Neural cell (in vitro differentiated cells): ENCODE results near the gene SP4. TPM values are rescaled to one million over a fixed set of nuclear protein-coding genes. Genes with fewer than 3 reads are reported as not detected.

Source experiments
- H2AFZ ChIP-seq: fragments of 200-600, 300-800 bp; sonication (generic), shearing (Covaris generic); 2 replicates; pipeline ENCODE4 v1.6.0; 2014; ENCODE audit warnings: low read depth, mild to moderate bottlenecking, antibody characterized with exemption, low read length, moderate library complexity
- H3F3A ChIP-seq: fragments of 200-600 bp; shearing (Covaris generic); 2 replicates; pipeline ENCODE4 v1.6.1; 2016; ENCODE audit warnings: mild to moderate bottlenecking, moderate library complexity, mixed read lengths, antibody characterized with exemption, low read length; ENCODE audit not compliant: insufficient read depth, poor library complexity, severe bottlenecking
- H3K27ac ChIP-seq: fragments of 200-600, 300-800 bp; sonication (generic), shearing (Covaris generic); 2 replicates; pipeline ENCODE4 v1.5.1; 2014; ENCODE audit warnings: mild to moderate bottlenecking, low read length, moderate library complexity
- H3K27me3 ChIP-seq: fragments of 300-800, 200-600 bp; sonication (generic), shearing (Covaris generic); 2 replicates; pipeline ENCODE4 v1.6.0; 2014; ENCODE audit warnings: mild to moderate bottlenecking, low read depth, low read length, moderate library complexity; ENCODE audit not compliant: insufficient read depth
- H3K36me3 ChIP-seq: fragments of 300-800, 200-600 bp; sonication (generic), shearing (Covaris generic); 2 replicates; pipeline ENCODE4 v1.5.1; 2014; ENCODE audit warnings: mild to moderate bottlenecking, antibody characterized with exemption, low read length, moderate library complexity; ENCODE audit not compliant: insufficient read depth
- H3K4me2 ChIP-seq: fragments of 300-800, 200-600 bp; sonication (generic), shearing (Covaris generic); 2 replicates; pipeline ENCODE4 v1.6.0; 2014; ENCODE audit warnings: mild to moderate bottlenecking, low read length
- H3K4me3 ChIP-seq: fragments of 300-800, 200-600 bp; sonication (generic), shearing (Covaris generic); 2 replicates; pipeline ENCODE4 v1.5.1; 2014; ENCODE audit warnings: mild to moderate bottlenecking, low read length, moderate library complexity
- H3K79me2 ChIP-seq: fragments of 200-600 bp; shearing (Covaris generic); replicated peaks from 2 replicates; pipeline ENCODE4 v1.6.0; 2014; ENCODE audit warnings: mild to moderate bottlenecking, low read length, moderate library complexity; ENCODE audit not compliant: insufficient read depth
- H3K9ac ChIP-seq: fragments of 300-800, 200-600 bp; sonication (generic), shearing (Covaris generic); 2 replicates; pipeline ENCODE4 v1.6.1; 2016; ENCODE audit warnings: mild to moderate bottlenecking, low read length, mixed read lengths
- H3K9me2 ChIP-seq: fragments of 200-600 bp; shearing (Covaris generic); 2 replicates; pipeline ENCODE4 v1.6.1; 2016; ENCODE audit warnings: mild to moderate bottlenecking, low read length, mixed read lengths; ENCODE audit not compliant: insufficient read depth
- H3K9me3 ChIP-seq: fragments of 200-600, 300-800 bp; sonication (generic), shearing (Covaris generic); 2 replicates; pipeline ENCODE4 v1.6.1; 2016; ENCODE audit warnings: mild to moderate bottlenecking, mixed run types, low read length, moderate library complexity, mixed read lengths
- H4K20me1 ChIP-seq: fragments of 200-600 bp; shearing (Covaris generic); 2 replicates; pipeline ENCODE4 v1.6.1; 2016; ENCODE audit warnings: mild to moderate bottlenecking, mixed run types; ENCODE audit not compliant: insufficient read depth
- CTCF ChIP-seq: fragments of 450-650 bp; IDR thresholded peaks from 2 replicates; pipeline ENCODE4 v1.5.1; 2014; ENCODE audit warnings: antibody characterized with exemption, mild to moderate bottlenecking, moderate library complexity; ENCODE audit not compliant: poor library complexity, severe bottlenecking
- EP300 ChIP-seq: fragments of 450-650 bp; conservative IDR thresholded peaks from 2 replicates; pipeline ENCODE4 v1.6.1; 2014; ENCODE audit warnings: antibody characterized with exemption, mild to moderate bottlenecking, moderate library complexity; ENCODE audit not compliant: poor library complexity, severe bottlenecking
- EZH2 ChIP-seq: fragments of 200-600, 300-800 bp; shearing (Covaris generic), sonication (generic); IDR thresholded peaks from 2 replicates; pipeline ENCODE4 v1.6.1; 2014; ENCODE audit warnings: antibody characterized with exemption, low read length, borderline replicate concordance, mild to moderate bottlenecking; ENCODE audit not compliant: insufficient read depth, poor library complexity, severe bottlenecking
- MXI1 ChIP-seq: fragments of 450-650 bp; conservative IDR thresholded peaks from 2 replicates; pipeline ENCODE4 v1.6.1; 2014; ENCODE audit warnings: antibody characterized with exemption, mild to moderate bottlenecking; ENCODE audit not compliant: poor library complexity, severe bottlenecking
- POLR2AphosphoS5 ChIP-seq: IDR thresholded peaks from 2 replicates; pipeline ENCODE4 v1.6.1; 2012
- RAD21 ChIP-seq: fragments of 450-650 bp; conservative IDR thresholded peaks from 2 replicates; pipeline ENCODE4 v1.6.1; 2014; ENCODE audit warnings: antibody characterized with exemption, mild to moderate bottlenecking, moderate library complexity
- SMC3 ChIP-seq: fragments of 450-650 bp; conservative IDR thresholded peaks from 2 replicates; pipeline ENCODE4 v1.6.1; 2014; ENCODE audit warnings: antibody characterized with exemption, mild to moderate bottlenecking, moderate library complexity; ENCODE audit not compliant: poor library complexity
- TAF1 ChIP-seq: IDR thresholded peaks from 2 replicates; pipeline ENCODE4 v1.6.1; 2012; ENCODE audit warnings: low read depth
- polyA plus RNA-seq: library from polyadenylated mRNA; depleted of rRNA; stranded (reverse); fragments of >200 nt; gene quantifications from 2 replicates; pipeline ENCODE4 v1.2.3, GENCODE V29; 2014
- TF ChIP-seq, protein P1 (sequence below): IDR thresholded peaks from 2 replicates; pipeline ENCODE4 v1.6.1; 2012; ENCODE audit warnings: borderline replicate concordance

Gene SP4
- polyA plus RNA-seq, 1 donor from 2014 or later: 27.8 TPM

DNA sequence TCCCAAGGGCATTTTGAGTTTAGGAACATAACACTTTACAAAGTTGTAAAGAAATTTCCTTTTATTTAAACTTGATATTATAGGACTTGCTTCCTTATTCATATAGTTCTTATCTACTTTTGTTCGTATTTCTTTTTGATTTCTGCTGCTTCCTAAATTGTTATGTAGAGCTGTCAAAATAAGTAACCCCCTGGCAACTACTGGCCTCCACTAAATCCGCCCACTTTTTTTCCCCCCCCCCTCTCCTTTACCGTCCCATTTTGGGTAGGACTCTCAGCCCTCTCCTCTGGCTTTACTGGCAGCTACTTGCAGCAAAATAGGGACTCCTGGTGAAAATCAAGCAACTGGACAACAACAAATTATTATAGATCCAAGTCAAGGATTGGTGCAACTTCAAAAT lies 1.1 kb downstream of the SP4 start:
- Histone ChIP-seq H3K9ac (peak overlapping the region; percentile 90), H4K20me1 (peaks cover 6% of the 10 kb centered on the region), H3K27ac (no peak overlapping the region), H3K27me3 (no peaks in the 10 kb centered on the region), H3K4me3 (peak overlapping the region; percentile 84), H3F3A (no peaks in the 10 kb centered on the region), H3K36me3 (no peaks in the 10 kb centered on the region), H3K9me3 (no peaks in the 10 kb centered on the region), H3K79me2 (peaks cover 55% of the 10 kb centered on the region), H3K4me2 (peak overlapping the region; percentile 63), H2AFZ (no peak overlapping the region), H3K9me2 (no peaks in the 10 kb centered on the region)
- TF ChIP-seq SMC3: no peak
- no peak for TF ChIP-seq EP300
- TF ChIP-seq TAF1: no peak
- TF ChIP-seq, protein P1, sequence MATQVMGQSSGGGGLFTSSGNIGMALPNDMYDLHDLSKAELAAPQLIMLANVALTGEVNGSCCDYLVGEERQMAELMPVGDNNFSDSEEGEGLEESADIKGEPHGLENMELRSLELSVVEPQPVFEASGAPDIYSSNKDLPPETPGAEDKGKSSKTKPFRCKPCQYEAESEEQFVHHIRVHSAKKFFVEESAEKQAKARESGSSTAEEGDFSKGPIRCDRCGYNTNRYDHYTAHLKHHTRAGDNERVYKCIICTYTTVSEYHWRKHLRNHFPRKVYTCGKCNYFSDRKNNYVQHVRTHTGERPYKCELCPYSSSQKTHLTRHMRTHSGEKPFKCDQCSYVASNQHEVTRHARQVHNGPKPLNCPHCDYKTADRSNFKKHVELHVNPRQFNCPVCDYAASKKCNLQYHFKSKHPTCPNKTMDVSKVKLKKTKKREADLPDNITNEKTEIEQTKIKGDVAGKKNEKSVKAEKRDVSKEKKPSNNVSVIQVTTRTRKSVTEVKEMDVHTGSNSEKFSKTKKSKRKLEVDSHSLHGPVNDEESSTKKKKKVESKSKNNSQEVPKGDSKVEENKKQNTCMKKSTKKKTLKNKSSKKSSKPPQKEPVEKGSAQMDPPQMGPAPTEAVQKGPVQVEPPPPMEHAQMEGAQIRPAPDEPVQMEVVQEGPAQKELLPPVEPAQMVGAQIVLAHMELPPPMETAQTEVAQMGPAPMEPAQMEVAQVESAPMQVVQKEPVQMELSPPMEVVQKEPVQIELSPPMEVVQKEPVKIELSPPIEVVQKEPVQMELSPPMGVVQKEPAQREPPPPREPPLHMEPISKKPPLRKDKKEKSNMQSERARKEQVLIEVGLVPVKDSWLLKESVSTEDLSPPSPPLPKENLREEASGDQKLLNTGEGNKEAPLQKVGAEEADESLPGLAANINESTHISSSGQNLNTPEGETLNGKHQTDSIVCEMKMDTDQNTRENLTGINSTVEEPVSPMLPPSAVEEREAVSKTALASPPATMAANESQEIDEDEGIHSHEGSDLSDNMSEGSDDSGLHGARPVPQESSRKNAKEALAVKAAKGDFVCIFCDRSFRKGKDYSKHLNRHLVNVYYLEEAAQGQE: no peak
- no peak for TF ChIP-seq RAD21

- no peaks in the 10 kb centered on the region for H3F3A ChIP-seq
- no peaks in the 10 kb centered on the region for H3K9me2 ChIP-seq
- H3K27me3 ChIP-seq: no peaks in the 10 kb centered on the region
- peak overlapping the region; percentile 63 for H3K4me2 ChIP-seq
- peak overlapping the region; percentile 84 for H3K4me3 ChIP-seq
- H3K9me3 ChIP-seq: no peaks in the 10 kb centered on the region
- no peak overlapping the region for H3K27ac ChIP-seq
- H3K9ac ChIP-seq: no peak overlapping the region
- no peaks in the 10 kb centered on the region for H3K36me3 ChIP-seq
- peaks cover 65% of the 10 kb centered on the region for H3K79me2 ChIP-seq
- H4K20me1 ChIP-seq: peaks cover 6% of the 10 kb centered on the region
- H2AFZ ChIP-seq: no peak overlapping the region
- no peak for TF ChIP-seq EP300
- no peak for TF ChIP-seq RAD21
These were observed 2.1 kb downstream of the SP4 start for GRCh38 chr7:21429786-21430574.

GRCh38 chr7:21430575-21430954 lies 2.7 kb downstream of the SP4 start:
- TF ChIP-seq MXI1: no peak
- no peak for TF ChIP-seq TAF1
- no peak for TF ChIP-seq RAD21
- TF ChIP-seq POLR2AphosphoS5: no peak
- no peak for TF ChIP-seq SMC3
- TF ChIP-seq, protein P1: no peak
- no peak for TF ChIP-seq CTCF
- TF ChIP-seq EZH2: no peak
- TF ChIP-seq EP300: no peak
- Histone ChIP-seq H3K9me2 (no peaks in the 10 kb centered on the region), H3K4me3 (peak overlapping the region; percentile 84), H3K27ac (no peak overlapping the region), H3F3A (no peaks in the 10 kb centered on the region), H3K79me2 (peaks cover 71% of the 10 kb centered on the region), H3K36me3 (no peaks in the 10 kb centered on the region), H2AFZ (no peak overlapping the region), H4K20me1 (peaks cover 6% of the 10 kb centered on the region), H3K4me2 (peak overlapping the region; percentile 63), H3K9me3 (no peaks in the 10 kb centered on the region), H3K27me3 (no peaks in the 10 kb centered on the region), H3K9ac (no peak overlapping the region)
